Esophagus squamous epithelium (tissue), 5 donors: ENCODE data around the gene NLRP11. TPM values are rescaled to one million over a fixed set of nuclear protein-coding genes. Genes with fewer than 3 reads are reported as not detected.

ENCODE experiments used
- DNase-seq: peaks from one replicate; lab custom pipeline; 2025; lab: John Stamatoyannopoulos, UW
- H3K27ac ChIP-seq, 4 donors: fragments of 200-600 bp; sonication (generic); one replicate each; pipeline ENCODE4 v1.5.1; 2016 to 2019; ENCODE audit warnings: mild to moderate bottlenecking in 1 of 4
- H3K27me3 ChIP-seq, 4 donors: fragments of 200-600 bp; sonication (generic); 1 replicate in 3 of 4; 2 replicates in 1 of 4; pipeline versions ENCODE4 v1.5.1 to v1.6.0; 2017 to 2021; ENCODE audit warnings: antibody characterized with exemption in 1 of 4
- H3K36me3 ChIP-seq, 3 donors: fragments of 200-600 bp; sonication (generic); one replicate each; pipeline ENCODE4 v1.5.1; 2016 to 2019
- H3K4me1 ChIP-seq, 3 donors: fragments of 200-600 bp; sonication (generic); one replicate each; pipeline ENCODE4 v1.5.1; 2017 to 2019
- H3K4me3 ChIP-seq, 4 donors: fragments of 200-600 bp; sonication (generic); 1 replicate in 3 of 4; 2 replicates in 1 of 4; pipeline ENCODE4 v1.5.1; 2016 to 2019; ENCODE audit warnings: mild to moderate bottlenecking in 2 of 4, moderate library complexity in 1 of 4
- H3K9me3 ChIP-seq, 3 donors: fragments of 200-600 bp; sonication (generic); one replicate each; pipeline ENCODE4 v1.5.1; 2016 to 2019
- CTCF ChIP-seq, 6 experiments: fragments of 450-650 bp in 4 of 6; fragments of 200-600 bp in 2 of 6; sonication (generic) in 2 of 6; IDR thresholded peaks; one replicate each; pipeline ENCODE4 v1.5.1; 2016 to 2019; ENCODE audit warnings: antibody characterized with exemption in 6 of 6, mild to moderate bottlenecking in 4 of 6, moderate library complexity in 4 of 6
- POLR2A ChIP-seq, 4 donors: fragments of 450-650 bp; IDR thresholded peaks; one replicate each; pipeline ENCODE4 v1.6.1; 2017; ENCODE audit warnings: antibody characterized with exemption in 4 of 4, mild to moderate bottlenecking in 4 of 4, moderate library complexity in 3 of 4
- WGBS, 2 donors: methylation state at CpG; one replicate each; pipeline ENCODE4 v1.1.5; 2018; 5-methylcytosine and 5-hydroxymethylcytosine counted together
- intact Hi-C: fragments of 100-400 bp; cut with DNase I; formaldehyde crosslinking; loops from one replicate; pipeline ENCODE4 v1.15.0; 2022
- total RNA-seq, 4 donors: library from RNA; depleted of rRNA; stranded (reverse); fragments of >200 nt; gene quantifications; one replicate each; pipeline ENCODE4 v1.1.0, GENCODE V29; 2016
- donor health status: DM: yes; HTN: yes; CAD: no.

Gene NLRP11
- total RNA-seq, 4 donors from 2014 or later = not detected

GRCh38 chr19:55838906-55839305, 7.1 kb upstream of the NLRP11 start:
- 31 to 45% methylated on average over 4 of the region's 4 CpGs for WGBS, 2 donors
- Histone ChIP-seq H3K4me1 (no peaks in the 10 kb centered on the region), H3K27me3 (no peaks in the 10 kb centered on the region), H3K27ac (no peak overlapping the region), H3K4me3 (no peak overlapping the region), H3K36me3 (no peaks in the 10 kb centered on the region), H3K9me3 (peaks cover 0 to 5% (median 0%) of the 10 kb centered on the region in 3 donors)
- intact Hi-C loops = no loop called here
- TF ChIP-seq CTCF (IDR thresholded peaks at IDR 0.05) (no peak), POLR2A (IDR thresholded peaks at IDR 0.05) (no peak)
- DNase-seq = no peak

GRCh38 chr19:55838251-55838650, 6.5 kb upstream of the NLRP11 start:
- intact Hi-C loops = no loop called here
- 66 to 76% methylated on average over 3 of the region's 3 CpGs for WGBS, 2 donors

DNA sequence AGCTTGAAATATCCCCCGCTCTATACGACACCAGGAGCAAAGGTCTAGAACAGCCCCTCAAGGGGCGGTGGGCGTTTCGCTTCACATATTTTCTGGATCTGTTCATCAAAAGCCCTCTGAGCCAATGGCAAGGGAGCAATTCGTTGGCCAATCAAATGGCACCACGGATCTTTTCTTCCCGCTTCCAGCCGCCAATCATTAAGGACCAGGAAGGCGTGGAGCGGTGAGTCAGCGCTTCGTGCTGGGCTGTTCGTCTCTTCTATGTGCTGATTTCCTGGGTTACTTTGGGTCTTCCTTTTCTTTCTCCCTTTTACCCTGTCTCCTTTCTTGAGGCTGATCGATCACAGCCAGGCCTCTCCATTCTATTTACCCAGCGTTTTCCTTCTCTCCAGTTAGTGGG, 4.5 kb upstream of the NLRP11 start, which contains the start of gene NLRP4:
TSS of gene NLRP4 (plus strand) at position 201 of the 400 bp plus-strand sequence. CDS start 15,541 bp downstream, outside the sequence.
- Histone ChIP-seq H3K4me1 (no peaks in the 10 kb centered on the region), H3K36me3 (no peaks in the 10 kb centered on the region), H3K4me3 (no peak within 1 kb of the TSS), H3K9me3 (peaks cover 0 to 5% (median 0%) of the 10 kb centered on the region in 3 donors), H3K27me3 (no peaks in the 10 kb centered on the region), H3K27ac (no peak within 1 kb of the TSS)
- intact Hi-C loops = no loop called here
- 91 to 92% methylated on average over 10 to 16 of the region's 16 CpGs for WGBS, 2 donors
- DNase-seq = no peak
- TF ChIP-seq CTCF (IDR thresholded peaks at IDR 0.05) (no peak), POLR2A (IDR thresholded peaks at IDR 0.05) (no peak)

More at GRCh38 chr19:55838251-55838650, 6.5 kb upstream of the NLRP11 start:
- Histone ChIP-seq H3K27ac (no peak overlapping the region), H3K27me3 (no peaks in the 10 kb centered on the region), H3K4me3 (no peak overlapping the region), H3K9me3 (peaks cover 0 to 5% (median 0%) of the 10 kb centered on the region in 3 donors), H3K4me1 (no peaks in the 10 kb centered on the region), H3K36me3 (no peaks in the 10 kb centered on the region)
- TF ChIP-seq POLR2A (IDR thresholded peaks at IDR 0.05) (no peak), CTCF (IDR thresholded peaks at IDR 0.05) (no peak)
- no peak for DNase-seq

DNA sequence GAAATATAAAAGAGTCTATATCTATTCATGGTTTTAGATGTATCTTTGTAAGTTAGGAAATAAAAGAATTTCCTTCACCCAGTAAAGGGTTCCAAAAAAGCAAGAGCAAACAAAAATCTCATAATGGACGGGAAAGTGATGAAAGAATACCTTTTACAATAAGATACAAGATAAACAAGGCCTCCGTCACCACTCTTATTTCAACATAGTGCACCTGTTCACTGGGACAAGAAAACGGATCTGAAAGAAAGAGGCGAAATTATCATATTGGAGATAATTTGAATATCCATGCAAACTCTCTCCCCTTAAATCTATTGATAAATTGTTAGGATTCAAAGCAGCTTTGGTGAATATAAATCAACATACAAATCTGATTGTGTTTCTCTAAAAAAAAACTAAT, 877 bp upstream of the NLRP11 start:
- TF ChIP-seq CTCF (IDR thresholded peaks at IDR 0.05) (no peak), POLR2A (IDR thresholded peaks at IDR 0.05) (no peak)
- intact Hi-C loops = no loop called here

DNA sequence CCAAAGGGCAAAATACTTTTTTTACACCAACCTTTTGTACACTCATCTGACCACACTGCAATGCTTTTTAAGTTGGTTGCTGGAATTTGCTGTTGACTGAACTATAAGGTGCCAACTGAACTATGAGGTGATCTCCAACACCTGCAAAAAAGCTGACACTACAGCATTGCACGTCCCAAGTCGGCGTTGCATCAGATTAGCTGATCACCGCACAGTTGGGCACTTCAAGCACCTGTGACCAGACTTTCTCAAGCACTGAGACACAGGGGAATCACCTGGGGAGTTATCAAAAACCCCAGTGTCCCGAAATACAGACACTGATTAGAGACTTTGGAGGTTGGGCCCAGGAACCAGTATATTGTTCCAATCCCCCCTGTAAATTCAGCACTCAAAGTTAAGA, 1.1 kb downstream of the NLRP11 start:
- Histone ChIP-seq H3K9me3 (peaks cover 0 to 1% (median 0%) of the 10 kb centered on the region in 3 donors), H3K27me3 (no peaks in the 10 kb centered on the region), H3K36me3 (no peaks in the 10 kb centered on the region), H3K27ac (no peak overlapping the region), H3K4me1 (no peaks in the 10 kb centered on the region), H3K4me3 (no peak overlapping the region)
- intact Hi-C loops = no loop called here
- no peak for DNase-seq
- WGBS, 2 donors = 66 to 82% methylated on average over 4 to 5 of the region's 5 CpGs
- TF ChIP-seq CTCF (IDR thresholded peaks at IDR 0.05) = no peak
- no peak for TF ChIP-seq POLR2A (IDR thresholded peaks at IDR 0.05)

More for the DNA sequence above, 877 bp upstream of the NLRP11 start:
- WGBS, 2 donors = 66 to 69% methylated on average over 4 of the region's 4 CpGs
- Histone ChIP-seq H3K4me3 (no peak overlapping the region), H3K36me3 (no peaks in the 10 kb centered on the region), H3K27me3 (no peaks in the 10 kb centered on the region), H3K27ac (no peak overlapping the region), H3K9me3 (peaks cover 0 to 5% (median 0%) of the 10 kb centered on the region in 3 donors), H3K4me1 (no peaks in the 10 kb centered on the region)
- DNase-seq = no peak
